Activated CD8-positive, alpha-beta memory T cell treated with anti-CD3 and anti-CD28 coated beads for 24 hours (primary cell): ENCODE results near the gene MAN2C1.
A peak's percentile ranks its signal among the peaks of the same experiment; 100 is the strongest.
"Not testable (repeated sequence)": the region's sequence is repeated elsewhere in the genome, so short reads cannot be mapped to it uniquely, and the experiment has no call there.

Experiments
- DNase-seq: peaks from one replicate; pipeline ENCODE4 v3.0.0-alpha.2; 2020

Gene MAN2C1

DNA sequence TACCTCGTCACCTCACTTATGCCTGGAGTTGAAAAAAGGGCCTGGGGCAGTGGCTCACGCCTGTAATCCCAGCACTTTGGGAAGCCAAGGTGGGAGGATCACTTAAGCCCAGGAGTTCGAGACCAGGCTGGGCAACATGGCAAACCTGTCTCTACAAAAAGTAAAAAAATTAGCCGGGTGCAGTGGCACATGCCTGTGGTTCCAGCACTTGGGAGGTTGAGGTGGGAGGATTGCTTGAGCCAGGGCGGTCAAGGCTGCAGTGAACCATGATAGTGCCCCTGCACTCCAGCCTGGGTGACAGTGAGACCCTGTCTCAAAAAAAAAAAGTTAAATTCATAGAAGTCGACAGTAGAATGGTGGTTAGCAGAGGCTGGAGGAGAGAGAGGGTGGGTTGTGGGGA, 26.2 kb downstream of the MAN2C1 start:
- DNase-seq = no peak

DNA sequence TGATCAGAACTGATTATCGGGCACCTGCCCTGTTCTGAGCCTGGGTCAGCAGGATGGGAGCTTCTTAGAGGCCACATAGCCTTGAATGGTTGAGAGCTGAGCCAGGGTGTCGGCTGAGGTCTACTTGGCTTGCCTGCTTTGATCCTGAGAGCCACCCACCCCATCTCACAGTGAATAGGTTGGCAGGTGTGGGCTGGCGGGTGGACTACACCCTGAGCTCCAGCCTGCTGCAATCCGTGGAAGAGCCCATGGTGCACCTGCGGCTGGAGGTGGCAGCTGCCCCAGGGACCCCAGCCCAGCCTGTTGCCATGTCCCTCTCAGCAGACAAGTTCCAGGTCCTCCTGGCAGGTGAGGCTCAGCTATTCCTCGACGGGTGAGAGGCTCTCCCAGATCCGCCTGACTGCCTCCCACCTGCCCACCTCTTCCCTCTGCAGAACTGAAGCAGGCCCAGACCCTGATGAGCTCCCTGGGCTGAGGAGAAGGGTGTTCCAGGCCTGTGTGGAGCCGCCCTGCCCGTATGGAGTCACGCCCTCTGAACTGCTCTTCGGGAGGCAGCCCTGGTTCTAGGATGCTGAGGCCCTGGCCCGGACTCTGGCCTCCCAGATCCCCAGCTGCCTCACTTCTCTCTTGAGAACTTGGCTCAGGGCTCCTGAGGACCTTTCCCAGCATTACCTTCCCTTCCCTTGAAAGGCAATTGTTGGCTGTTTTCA, 28.7 kb downstream of the MAN2C1 start:
- no peak for DNase-seq

DNA sequence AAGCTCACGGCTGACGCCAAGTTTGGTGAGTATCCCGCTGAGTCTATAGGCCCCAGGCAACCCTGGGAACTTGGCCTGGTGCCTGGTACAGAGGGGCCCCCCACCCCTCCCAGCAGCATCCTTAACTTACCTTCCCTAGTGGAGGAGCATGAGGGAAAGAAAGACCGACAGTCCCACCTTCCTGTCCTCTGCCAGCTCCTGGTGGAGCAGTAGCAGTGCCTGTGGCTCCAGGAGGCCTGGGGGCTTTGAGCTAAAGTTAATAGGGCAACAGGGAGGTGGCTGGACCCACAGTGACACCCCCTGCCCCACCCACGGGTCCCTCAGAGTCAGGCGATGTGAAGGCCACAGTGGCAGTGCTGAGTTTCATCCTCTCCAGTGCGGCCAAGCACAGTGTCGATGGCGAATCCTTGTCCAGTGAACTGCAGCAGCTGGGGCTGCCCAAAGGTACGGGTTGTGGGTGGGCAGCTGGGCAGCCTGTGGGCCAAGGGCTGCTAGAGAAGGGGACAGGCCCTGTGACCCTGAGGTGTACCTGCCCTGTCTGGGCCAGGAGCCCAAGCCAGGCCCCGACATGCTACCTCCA, 29.7 kb downstream of the MAN2C1 start:
- DNase-seq = no peak

DNA sequence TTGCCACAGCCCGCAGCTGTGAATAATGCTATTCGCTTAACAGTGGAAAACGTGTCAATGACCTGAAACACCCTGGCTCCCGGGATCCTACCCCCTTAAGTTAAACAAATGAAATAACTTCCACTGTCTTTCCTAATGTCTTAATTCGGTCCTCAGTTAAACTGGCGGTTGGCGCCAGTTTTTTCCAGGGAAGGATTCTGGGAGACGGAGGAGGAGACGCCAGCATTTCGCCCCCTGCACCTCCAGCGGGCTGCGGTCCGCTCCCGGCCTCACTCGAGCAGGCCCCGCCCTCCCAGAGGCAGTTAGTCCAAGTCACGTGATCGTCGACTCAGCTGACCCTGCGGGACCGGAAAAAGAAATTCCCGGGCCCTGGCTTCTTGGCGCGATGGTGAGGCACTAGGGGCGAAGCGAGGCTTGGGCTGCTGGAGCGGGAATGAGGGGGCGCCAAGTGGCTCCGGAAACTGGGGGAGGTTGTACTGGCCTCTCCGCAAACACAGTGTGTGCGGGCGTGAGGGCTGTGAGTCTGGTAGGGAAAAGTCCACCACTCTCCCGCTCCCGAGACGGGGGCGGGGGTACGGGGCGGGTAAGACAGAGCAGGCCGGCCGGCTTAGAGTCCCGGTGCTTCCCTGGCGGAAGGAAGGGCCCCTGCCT, 32.6 kb downstream of the MAN2C1 start, which contains the start of gene COMMD4:
Gene COMMD4 (plus strand): TSS at position 359 of the 651 bp plus-strand sequence. CDS start 27 bp downstream, at position 386.
- DNase-seq = peak; percentile 94

DNA sequence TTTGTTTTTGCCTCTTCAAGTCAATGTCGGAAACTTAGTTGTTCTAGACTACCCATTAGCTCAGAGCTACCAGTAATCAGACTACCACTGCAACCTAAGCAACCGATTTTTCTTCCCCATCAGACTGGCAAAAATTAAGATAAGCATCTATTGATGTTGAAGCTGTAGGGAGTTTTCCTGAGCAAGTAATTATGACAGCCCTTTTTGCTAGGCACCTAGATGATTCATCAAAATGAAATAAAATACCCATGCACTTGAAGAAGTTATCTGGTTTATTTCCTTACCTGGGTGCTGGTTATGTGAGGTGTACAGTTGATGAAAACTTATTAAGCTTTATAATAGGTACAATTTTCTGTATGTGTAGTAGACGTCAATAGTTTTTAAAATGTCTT, 33.1 kb downstream of the MAN2C1 start:
- no peak for DNase-seq

DNA sequence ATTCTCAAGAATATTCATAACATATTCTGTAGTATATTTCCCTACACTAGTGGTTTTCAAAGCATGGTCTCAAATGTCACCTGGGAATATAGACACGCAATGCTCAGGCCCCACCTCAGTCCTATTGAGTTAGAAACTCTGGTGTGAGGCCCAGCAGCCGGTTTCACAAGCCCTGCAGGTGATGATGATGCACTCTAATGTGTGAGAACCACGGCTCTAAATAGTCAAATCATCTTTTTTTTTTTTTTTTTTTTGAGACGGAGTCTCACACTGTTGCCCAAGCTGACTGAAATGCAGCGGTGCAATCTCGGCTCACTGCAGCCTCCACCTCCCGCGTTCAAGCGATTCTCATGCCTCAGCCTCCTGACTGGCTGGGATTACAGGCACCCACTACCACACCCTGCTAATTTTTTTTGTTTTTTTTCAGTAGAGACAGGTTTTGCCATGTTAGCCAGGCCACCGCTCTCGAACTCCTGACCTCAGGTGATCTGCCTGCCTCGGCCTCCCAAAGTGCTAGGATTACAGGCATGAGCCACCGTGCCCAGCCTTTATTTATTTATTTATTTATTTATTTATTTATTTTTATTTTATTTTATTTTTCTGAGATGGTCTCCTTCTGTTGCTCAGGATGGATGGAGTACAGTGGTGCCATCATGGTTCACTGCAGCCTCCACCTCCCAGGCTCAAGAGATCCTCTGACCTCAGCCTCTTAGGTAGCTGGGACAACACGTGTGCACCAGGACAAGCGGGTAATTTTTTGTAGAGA, 34.6 kb downstream of the MAN2C1 start:
- not testable (repeated sequence) for DNase-seq

DNA sequence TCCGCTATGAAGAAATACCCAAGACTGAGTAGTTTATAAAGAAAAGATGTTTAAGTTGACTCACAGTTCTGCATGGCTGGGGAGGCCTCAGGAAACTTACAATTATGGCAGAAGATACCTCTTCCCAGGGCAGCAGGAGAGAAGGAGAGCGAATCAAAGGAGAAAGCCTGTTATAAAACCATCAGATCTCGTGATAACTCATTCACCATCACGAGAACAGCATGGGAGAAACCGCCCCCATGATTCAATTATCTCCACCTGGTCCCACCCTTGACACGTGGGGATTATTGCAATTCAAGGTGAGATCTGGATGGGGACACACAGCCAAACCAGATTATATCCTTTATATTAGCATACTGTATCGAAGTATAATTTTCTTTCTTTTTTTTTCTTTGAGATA, 36.3 kb downstream of the MAN2C1 start:
- not testable (repeated sequence) for DNase-seq

DNA sequence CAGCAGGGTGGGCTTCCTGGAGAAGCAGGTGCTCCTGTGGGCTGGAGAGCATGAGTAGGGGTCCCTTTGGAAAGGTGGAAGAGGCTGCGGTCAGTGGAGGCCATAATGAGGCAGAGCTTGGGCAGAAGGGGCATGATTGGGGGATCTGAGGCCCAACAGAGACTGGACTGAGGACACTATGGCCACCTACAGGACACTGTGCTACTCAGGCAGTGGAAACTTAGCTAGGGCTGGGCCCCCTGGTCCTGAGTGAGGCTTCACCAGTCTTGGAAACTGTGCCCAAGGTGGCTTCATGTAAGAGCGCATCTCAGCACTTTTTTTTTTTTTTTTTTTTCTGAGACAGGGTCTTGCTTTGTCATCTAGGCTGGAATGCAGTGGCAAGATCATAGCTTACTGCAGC, 38.8 kb downstream of the MAN2C1 start:
- DNase-seq = no peak

DNA sequence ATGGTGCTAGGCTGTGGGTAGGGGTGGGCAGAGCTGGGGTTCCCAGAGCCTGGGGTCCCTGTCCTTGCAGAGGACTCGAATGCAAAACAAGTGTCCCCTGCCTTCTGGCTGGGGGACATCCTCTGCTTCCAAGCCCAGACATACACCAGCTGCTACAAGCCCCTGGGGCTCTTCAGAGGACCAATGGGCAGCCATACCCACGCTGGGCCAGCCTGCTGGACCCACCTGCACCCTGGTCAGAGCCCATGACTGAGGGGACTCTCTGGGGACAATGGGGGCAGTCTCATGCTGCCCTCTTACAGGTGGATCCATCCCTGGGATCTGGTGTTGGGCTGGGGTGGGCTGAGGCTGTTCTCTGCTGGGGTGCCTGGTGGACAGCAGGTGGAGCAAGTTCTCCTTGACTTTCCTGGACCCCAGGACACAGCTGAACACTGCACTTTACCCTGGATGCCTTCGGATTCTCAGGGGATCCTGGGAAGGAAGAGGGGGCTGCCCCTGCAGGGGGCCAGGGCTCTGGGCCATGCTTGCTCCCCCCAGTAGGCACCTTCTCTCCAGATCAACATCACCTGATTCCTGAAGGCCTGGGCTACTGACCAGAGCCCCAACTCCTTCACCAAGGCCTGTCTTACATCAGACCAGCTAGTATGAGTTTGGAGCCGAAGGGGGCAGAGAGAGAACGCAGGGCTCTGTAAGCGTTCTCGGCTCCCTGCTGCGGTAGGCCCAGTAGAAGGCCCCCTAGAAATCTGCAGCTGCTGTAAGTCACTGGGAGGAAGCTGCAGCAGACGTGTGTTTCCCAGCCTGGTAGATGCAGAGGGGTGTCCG, 39.7 kb downstream of the MAN2C1 start:
- no peak for DNase-seq

DNA sequence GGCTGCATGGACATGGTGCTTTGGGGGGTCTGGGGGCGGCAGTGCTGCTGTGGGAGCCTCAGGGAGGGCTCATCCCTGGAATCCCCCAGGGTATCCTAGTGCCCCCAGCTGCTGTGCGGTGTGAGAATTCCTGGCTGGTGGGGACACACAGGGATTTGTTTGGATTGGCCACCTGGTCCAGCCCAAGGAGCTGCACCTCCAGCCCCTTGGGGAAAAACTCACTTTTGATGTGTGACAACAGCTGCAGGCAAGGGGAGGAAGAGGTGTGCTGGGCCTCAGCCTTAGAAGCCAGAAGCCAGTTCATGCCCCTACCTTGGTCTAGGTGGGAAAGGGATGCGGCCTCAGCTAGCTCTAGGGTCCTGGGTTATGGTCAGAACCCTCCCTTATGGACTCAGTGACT, 40.9 kb downstream of the MAN2C1 start:
- DNase-seq = no peak

DNA sequence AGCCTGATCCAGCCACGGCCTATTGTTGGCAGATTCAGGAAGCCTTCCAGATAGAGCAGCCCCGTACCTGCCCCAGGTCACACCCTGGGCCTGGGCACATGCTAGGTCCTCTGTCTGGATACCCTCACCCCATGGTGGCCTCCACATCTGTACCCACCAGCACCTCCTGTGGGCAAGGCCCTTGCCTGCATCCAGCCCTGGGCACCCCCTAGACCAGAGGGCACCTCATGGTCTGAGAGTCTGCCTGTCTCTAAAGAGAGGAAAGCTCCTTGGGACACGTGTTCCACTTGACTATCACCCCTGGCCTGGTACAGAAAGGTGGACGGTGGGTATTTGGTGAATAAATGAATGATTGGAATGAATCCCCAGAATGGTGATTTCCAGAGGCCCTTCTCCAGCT, 41.4 kb downstream of the MAN2C1 start:
- DNase-seq = no peak

DNA sequence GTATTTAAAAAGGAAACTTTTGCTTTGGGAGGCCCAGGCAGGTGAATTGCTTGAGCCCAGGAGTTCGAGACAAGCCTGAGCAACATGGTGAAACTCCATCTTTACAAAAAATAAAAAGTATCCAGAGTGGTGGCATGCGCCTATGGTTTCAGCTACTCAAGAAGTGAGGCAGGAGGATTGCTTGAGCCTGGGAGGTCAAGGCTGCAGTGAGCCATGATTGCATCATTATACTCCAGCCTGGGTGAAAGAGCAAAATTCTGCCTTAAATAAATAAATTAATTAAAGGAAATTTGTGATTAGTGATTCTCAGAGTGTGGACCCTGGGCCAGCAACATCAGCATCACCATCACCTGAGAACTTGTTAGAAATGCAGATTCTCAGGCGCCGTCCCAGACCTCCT, 42.5 kb downstream of the MAN2C1 start:
- DNase-seq = no peak

DNA sequence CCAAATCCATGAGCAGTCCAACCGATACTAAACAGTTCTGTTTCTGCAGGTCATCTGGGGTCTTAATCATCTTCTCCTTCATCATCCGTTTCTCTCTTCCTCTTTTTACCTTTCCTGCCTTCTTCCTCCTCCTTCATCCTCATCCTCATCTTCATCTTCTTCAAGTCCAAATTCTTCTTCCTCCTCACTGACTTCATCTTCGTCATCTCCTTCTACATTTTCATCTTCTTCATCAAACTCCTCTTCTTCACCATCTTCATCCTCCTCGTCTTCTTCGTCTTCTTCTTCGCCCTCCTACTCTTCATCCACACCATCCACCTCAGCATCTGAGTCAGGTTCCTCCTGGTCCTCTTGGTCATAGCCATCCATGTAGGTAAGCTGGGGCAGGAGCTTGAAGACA, 46.7 kb downstream of the MAN2C1 start:
- no peak for DNase-seq

DNA sequence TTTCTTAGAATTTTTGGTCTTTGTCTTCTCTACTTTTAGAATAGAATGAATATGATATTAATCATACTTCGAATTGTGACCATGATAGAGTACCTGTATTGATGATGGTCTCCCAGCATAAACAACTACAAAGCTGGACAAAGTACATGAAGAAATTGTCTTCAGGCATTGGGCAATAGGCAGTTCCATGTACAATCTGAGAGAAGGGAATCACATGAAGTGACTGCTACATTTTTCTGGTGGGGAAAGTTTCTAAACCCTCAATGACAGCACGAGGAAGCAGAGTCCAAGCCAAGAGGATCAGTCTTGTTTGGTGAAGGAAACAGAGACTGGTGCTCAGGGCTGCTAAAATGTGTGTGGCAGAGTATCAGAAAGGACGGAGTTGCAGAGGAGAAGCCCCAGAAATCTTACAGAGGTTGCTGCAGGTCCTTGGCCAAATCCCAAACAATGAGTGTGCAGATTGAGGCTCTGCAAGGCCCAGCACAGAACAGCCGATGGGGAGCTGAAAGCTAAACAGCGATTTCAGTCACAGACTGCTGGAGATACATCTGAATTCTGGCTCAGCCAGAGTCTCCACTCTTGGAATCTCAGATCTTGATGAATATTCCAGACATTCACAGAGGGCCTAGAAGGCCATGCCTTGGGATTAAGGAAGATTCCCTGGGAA, 49.0 kb downstream of the MAN2C1 start:
- peak; percentile 26 for DNase-seq

DNA sequence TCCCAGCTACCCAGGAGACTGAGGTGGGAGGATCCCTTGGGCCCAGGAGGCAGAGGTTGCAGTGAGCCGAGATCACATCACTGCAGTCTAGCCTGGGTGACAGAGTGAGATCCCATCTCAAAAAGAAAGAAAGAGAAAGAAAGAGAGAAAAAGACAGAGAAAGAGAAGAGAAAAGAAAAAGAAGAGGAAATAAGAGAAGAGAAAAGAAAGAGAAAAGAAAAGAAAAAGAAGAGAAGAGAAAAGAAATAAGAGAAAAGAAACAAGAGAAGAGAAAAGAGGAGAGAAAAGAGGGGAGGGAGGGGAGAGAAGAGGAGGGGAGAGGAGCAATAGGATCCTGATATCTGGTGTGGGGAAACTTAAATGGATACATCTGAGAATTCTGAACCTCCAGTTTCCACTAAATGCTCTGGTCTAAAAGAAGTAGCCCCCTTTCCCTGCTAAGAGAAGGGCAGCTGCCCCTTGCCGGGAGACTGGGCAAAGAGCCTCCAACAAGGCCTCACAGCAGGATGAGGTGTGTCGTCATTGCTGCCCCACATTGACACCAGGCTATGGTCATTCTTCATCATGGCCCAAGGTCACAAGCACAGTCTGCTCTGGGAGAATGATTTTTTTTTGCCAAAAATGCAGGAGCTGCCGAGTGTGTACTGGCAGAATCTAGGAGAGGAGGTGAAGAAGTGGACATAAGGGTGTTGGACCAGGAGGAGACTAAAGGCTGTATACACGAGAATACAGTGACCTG, 53.7 kb downstream of the MAN2C1 start:
- no peak for DNase-seq

DNA sequence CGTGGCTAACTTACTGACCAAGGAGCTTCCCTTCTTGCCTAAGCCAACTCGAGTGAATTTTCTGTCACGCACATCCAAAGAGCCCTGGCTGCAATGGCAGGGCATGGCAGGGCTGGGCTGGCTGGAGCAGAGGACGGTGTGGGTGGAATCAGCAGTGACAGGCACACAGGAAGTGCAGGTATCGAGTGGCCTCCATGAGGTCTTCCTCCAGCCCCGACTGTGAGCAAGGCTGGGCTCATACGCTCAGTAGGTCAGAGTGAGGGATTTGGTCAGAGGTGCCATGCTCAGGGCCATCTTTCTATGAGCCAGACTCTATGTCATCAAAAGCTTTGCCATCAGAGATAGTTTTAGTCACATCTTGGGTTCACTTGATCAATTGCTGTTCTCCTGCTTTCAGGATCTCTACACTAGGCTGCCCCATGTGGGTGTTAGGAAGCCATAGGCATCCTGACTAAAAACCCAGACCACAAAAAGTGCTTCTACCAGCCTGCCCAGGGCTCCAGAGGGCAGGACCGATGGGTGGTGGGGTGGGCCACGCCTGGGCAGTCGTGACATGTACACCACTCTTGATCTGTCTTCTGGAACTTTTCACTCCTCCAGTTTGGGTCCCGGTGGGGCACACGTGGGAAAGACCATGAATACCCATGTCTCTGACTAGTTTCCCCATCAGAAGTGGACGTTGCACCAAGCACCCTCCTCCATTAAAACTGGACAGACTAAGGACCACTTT, 55.1 kb downstream of the MAN2C1 start:
- no peak for DNase-seq

DNA sequence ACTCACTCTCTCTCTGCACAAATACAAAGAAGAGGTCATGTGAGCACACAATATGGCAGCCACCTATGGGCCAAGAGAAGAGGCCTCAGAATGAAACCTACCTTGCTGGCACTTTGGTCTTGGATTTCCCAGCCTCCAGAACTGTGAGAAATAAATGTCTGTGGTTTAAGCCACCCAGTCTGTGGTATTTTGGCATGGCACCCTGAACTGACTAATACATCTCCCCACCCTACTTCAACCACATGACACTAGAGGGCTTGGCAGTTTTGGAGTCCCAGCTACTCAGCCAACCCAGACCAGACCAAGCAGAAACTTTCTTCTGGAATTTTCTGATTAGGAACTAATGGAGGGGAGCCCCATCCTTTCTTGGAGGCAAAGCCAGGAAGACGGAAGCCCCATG, 55.9 kb downstream of the MAN2C1 start:
- DNase-seq = not testable (repeated sequence)

DNA sequence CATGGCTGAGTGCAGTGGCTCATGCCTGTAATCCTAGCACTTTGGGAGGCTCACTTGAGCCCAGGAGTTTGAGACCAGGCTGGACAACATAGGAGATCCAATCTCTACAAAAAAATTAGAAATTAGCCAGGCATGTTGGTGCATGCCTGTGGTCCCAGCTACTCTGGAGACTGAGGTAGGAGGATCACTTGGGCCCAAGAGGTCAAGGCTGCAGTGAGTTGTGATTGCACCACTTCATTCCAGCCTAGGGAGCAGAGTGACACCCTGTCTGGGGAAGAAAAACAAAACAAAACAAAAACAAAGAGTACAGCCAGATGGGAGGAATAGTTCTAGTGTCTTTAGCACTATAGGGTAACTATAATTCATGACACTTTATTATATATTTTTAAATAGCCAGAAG, 58.7 kb downstream of the MAN2C1 start:
- no peak for DNase-seq

DNA sequence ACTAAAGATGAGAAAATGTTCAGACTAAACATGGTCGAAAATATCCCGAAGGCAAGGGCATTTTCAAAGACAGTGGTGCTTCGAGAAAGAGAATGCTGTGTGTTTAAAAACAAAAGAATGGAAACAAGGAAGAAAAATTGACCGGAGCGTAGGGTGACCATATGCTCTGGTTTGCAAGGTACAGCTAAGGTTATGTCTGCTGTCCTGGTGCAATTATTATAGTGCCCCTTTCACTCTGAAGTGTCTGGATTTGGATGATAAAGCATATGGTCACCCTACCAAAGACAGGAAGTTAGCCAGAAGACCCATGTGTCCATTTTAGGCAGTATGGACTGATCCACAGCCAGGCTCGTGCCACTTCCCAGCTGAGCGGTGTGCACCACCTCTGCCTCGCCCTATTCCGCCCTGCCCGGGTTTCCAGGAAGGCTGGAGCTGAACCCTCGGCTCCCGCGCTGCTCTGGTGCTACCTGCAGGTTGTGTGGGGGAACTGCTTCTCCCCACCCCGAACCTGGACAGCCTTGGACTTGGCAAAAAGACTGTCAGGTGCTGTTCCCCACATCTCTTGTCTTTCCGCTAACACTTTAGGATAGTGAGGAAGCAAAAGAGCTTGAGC, 60.5 kb downstream of the MAN2C1 start:
- no peak for DNase-seq

DNA sequence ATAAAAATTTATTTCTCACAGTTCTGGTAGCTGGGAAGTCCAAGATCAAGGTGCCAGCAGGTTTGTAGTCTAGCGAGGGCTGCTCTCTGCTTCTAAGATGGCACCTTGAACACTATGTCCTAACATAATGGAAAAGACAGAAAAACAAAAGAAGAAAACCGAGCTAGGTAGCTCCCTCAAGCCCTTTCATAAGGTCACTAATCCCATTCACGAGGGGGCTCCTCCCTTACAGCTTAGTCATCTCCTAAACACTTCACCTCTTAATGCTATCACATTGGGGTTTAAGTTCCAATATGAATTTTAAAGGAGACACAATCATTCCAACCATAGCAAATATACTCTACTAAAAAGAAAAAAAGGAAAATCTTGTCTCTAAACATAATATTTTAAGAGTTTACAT, 62.2 kb downstream of the MAN2C1 start:
- DNase-seq = no peak
